GM23248 (cell line): Measurements from ENCODE around the gene GPHN. TPM values are rescaled to one million over a fixed set of nuclear protein-coding genes. Genes with fewer than 3 reads are reported as not detected.

Experiments used
- DNase-seq: peaks from one replicate; pipeline ENCODE4 v3.0.0-alpha.2; 2015
- H2AFZ ChIP-seq: fragments of 200-600 bp; sonication (generic); 2 replicates; pipeline ENCODE4 v1.6.1; 2016; ENCODE audit warnings: antibody characterized with exemption
- H3F3A ChIP-seq: fragments of 200-600 bp; sonication (generic); 2 replicates; pipeline ENCODE4 v1.6.1; 2016; ENCODE audit warnings: mild to moderate bottlenecking, antibody characterized with exemption, mixed run types; ENCODE audit not compliant: insufficient read depth
- H3K27ac ChIP-seq: fragments of 200-600 bp; sonication (generic); 2 replicates; pipeline ENCODE4 v1.5.1; 2016; ENCODE audit warnings: mild to moderate bottlenecking
- H3K27me3 ChIP-seq: fragments of 200-600 bp; sonication (generic); replicated peaks from 2 replicates; pipeline ENCODE4 v1.6.1; 2016; ENCODE audit warnings: mild to moderate bottlenecking; ENCODE audit not compliant: insufficient read depth
- H3K36me3 ChIP-seq: fragments of 200-600 bp; sonication (generic); 2 replicates; pipeline ENCODE4 v1.6.1; 2016; ENCODE audit warnings: low read depth, mild to moderate bottlenecking
- H3K4me1 ChIP-seq: fragments of 200-600 bp; sonication (generic); 2 replicates; pipeline ENCODE4 v1.6.1; 2016; ENCODE audit warnings: mild to moderate bottlenecking; ENCODE audit not compliant: insufficient read depth
- H3K4me2 ChIP-seq: fragments of 200-600 bp; sonication (generic); one replicate; pipeline ENCODE4 v1.6.1; 2016; ENCODE audit warnings: mild to moderate bottlenecking; ENCODE audit not compliant: unreplicated experiment
- H3K4me3 ChIP-seq: fragments of 200-600 bp; sonication (generic); 2 replicates; pipeline ENCODE4 v1.5.1; 2016; ENCODE audit warnings: mild to moderate bottlenecking
- H3K79me2 ChIP-seq: fragments of 200-600 bp; sonication (generic); 2 replicates; pipeline ENCODE4 v1.6.1; 2016; ENCODE audit warnings: mild to moderate bottlenecking; ENCODE audit not compliant: insufficient read depth
- H3K9ac ChIP-seq: fragments of 200-600 bp; sonication (generic); 2 replicates; pipeline ENCODE4 v1.6.1; 2016; ENCODE audit warnings: mild to moderate bottlenecking
- H3K9me2 ChIP-seq: fragments of 200-600 bp; sonication (generic); 2 replicates; pipeline ENCODE4 v1.6.1; 2016; ENCODE audit warnings: mixed run types, mild to moderate bottlenecking, moderate library complexity; ENCODE audit not compliant: insufficient read depth
- H3K9me3 ChIP-seq: fragments of 200-600 bp; sonication (generic); one replicate; pipeline ENCODE4 v1.6.1; 2017; ENCODE audit warnings: low read depth
- H4K20me1 ChIP-seq: fragments of 200-600 bp; sonication (generic); 2 replicates; pipeline ENCODE4 v1.6.0; 2016; ENCODE audit not compliant: insufficient read depth
- EZH2 ChIP-seq: fragments of 200-600 bp; sonication (generic); IDR thresholded peaks from 2 replicates; pipeline ENCODE4 v1.6.1; 2018; ENCODE audit warnings: antibody characterized with exemption, mild to moderate bottlenecking; ENCODE audit not compliant: insufficient read depth, poor library complexity, severe bottlenecking
- EZH2phosphoT487 ChIP-seq: fragments of 200-600 bp; sonication (generic); IDR thresholded peaks from 2 replicates; pipeline ENCODE4 v1.6.1; 2018; ENCODE audit warnings: antibody characterized with exemption, moderate library complexity, mild to moderate bottlenecking, low read depth; ENCODE audit not compliant: insufficient read depth
- WGBS, 2 experiments: methylation state at CpG; one replicate each; pipeline ENCODE4 v1.1.6; 2015 to 2017; ENCODE audit warnings: low lambda C conversion rate in 2 of 2, low coverage in 1 of 2; ENCODE audit errors: missing lambda C conversion rate in 2 of 2; 5-methylcytosine and 5-hydroxymethylcytosine counted together
- in situ Hi-C: fragments of 300-500 bp; cut with MboI; formaldehyde crosslinking; loops from 2 replicates; pipeline ENCODE4 v1.15.0; 2020
- polyA plus RNA-seq: library from polyadenylated mRNA; unstranded; fragments of >200 nt; fragmentation: Nextera tagmentation; extraction: Ambion mirVana; gene quantifications from 2 replicates; pipeline ENCODE4 v1.2.1, GENCODE V29; 2016
- total RNA-seq: library from RNA; depleted of rRNA; stranded (reverse); fragments of >200 nt; shearing (Covaris generic); gene quantifications from 2 replicates; pipeline ENCODE4 v1.2.3, GENCODE V29; 2014

Gene GPHN
- total and polyA plus RNA-seq, 2 experiments from 2014 or later: 7.6 to 9.3 TPM

DNA sequence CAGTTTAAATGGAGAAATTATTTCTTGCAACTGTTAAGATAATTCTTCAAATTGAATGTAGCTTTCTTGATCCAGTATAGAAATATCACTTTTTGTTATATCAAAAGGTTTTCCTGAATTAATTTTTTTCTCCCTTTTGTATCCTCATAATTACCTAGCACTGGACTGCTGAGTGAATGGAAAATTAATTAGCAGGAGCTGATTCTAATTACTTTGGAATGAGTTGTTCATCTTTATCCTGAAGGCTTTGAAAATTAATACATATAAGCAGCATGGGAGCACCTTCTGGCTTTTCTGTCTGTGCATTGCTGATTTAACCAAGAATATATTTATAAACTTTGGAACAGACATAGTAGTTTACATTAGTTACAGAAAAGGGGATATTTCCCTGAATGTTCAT lies 373.6 kb downstream of the GPHN start:
- no peaks in the 10 kb centered on the region for H3K79me2 ChIP-seq
- no peak for DNase-seq
- no peaks in the 10 kb centered on the region for H3F3A ChIP-seq
- H3K27ac ChIP-seq: no peak overlapping the region
- TF ChIP-seq EZH2 (no peak), EZH2phosphoT487 (no peak)
- H3K9me2 ChIP-seq: no peaks in the 10 kb centered on the region
- H3K4me3 ChIP-seq: no peak overlapping the region
- no peak overlapping the region for H3K4me2 ChIP-seq
- no peak overlapping the region for H2AFZ ChIP-seq
- in situ Hi-C loops: no loop called here
- H3K27me3 ChIP-seq: no peaks in the 10 kb centered on the region
- H3K4me1 ChIP-seq: no peaks in the 10 kb centered on the region
- H3K9ac ChIP-seq: no peak overlapping the region
- H4K20me1 ChIP-seq: no peaks in the 10 kb centered on the region
- H3K9me3 ChIP-seq: no peaks in the 10 kb centered on the region
- no peaks in the 10 kb centered on the region for H3K36me3 ChIP-seq

GRCh38 chr14:66884149-66884548 lies 376.2 kb downstream of the GPHN start:
- H4K20me1 ChIP-seq: no peaks in the 10 kb centered on the region
- no peaks in the 10 kb centered on the region for H3K9me2 ChIP-seq
- in situ Hi-C loops: no loop called here
- no peaks in the 10 kb centered on the region for H3F3A ChIP-seq
- TF ChIP-seq EZH2phosphoT487: no peak
- no peak for TF ChIP-seq EZH2
- no peak overlapping the region for H3K4me3 ChIP-seq
- no peak overlapping the region for H3K27ac ChIP-seq
- no peaks in the 10 kb centered on the region for H3K79me2 ChIP-seq
- H3K9me3 ChIP-seq: no peaks in the 10 kb centered on the region
- no peaks in the 10 kb centered on the region for H3K27me3 ChIP-seq
- H2AFZ ChIP-seq: no peak overlapping the region
- H3K4me1 ChIP-seq: no peaks in the 10 kb centered on the region
- WGBS, 2 experiments: 96 to 98% methylated on average over 2 of the region's 2 CpGs
- no peak for DNase-seq
- H3K36me3 ChIP-seq: no peaks in the 10 kb centered on the region
- no peak overlapping the region for H3K4me2 ChIP-seq
- no peak overlapping the region for H3K9ac ChIP-seq

DNA sequence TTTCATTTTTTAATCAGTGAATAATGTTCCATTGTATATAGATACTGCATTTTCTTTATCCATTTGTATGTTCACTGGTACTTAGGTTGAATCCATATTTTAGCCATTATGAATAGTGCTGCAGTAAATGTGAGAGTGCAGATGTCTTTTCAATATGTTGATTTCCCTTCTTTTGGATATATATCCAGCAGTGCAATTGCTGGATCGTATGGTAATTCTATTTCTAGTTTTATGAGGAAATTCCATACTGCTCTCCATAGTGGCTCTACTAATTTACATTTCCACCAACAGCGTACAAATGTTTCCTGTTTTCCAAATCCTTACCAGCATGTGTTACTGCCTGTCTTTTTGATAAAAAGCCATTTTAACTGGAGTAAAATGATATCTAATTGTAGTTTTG lies 392.8 kb downstream of the GPHN start:
- Histone ChIP-seq H3K4me1 (no peaks in the 10 kb centered on the region), H3K9ac (no peak overlapping the region), H2AFZ (no peak overlapping the region), H3K9me3 (no peaks in the 10 kb centered on the region), H3K9me2 (no peaks in the 10 kb centered on the region), H3K36me3 (no peaks in the 10 kb centered on the region), H3K4me3 (no peak overlapping the region), H3K4me2 (no peak overlapping the region), H3F3A (no peaks in the 10 kb centered on the region), H3K27me3 (no peaks in the 10 kb centered on the region), H3K79me2 (no peaks in the 10 kb centered on the region), H3K27ac (no peak overlapping the region), H4K20me1 (no peaks in the 10 kb centered on the region)
- WGBS, 2 experiments: 32 to 35% methylated on average over 2 of the region's 2 CpGs
- DNase-seq: no peak
- TF ChIP-seq EZH2 (no peak), EZH2phosphoT487 (no peak)
- in situ Hi-C loops: no loop called here

GRCh38 chr14:66910311-66910840 lies 402.4 kb downstream of the GPHN start:
- WGBS, 2 experiments: 93 to 96% methylated on average over 1 of the region's 1 CpG

GRCh38 chr14:66916421-66916820 lies 408.5 kb downstream of the GPHN start:
- Histone ChIP-seq H3K4me3 (no peak overlapping the region), H3K27me3 (no peaks in the 10 kb centered on the region), H3K27ac (no peak overlapping the region), H3K9ac (no peak overlapping the region), H3K36me3 (no peaks in the 10 kb centered on the region), H3K9me2 (no peaks in the 10 kb centered on the region), H4K20me1 (no peaks in the 10 kb centered on the region), H2AFZ (no peak overlapping the region), H3K9me3 (no peaks in the 10 kb centered on the region), H3K79me2 (no peaks in the 10 kb centered on the region), H3K4me2 (no peak overlapping the region), H3F3A (no peaks in the 10 kb centered on the region), H3K4me1 (no peaks in the 10 kb centered on the region)
- 95 to 100% methylated on average over 1 of the region's 1 CpG for WGBS, 2 experiments
- no peak for DNase-seq
- in situ Hi-C loops: no loop called here
- no peak for TF ChIP-seq EZH2phosphoT487
- no peak for TF ChIP-seq EZH2

More at GRCh38 chr14:66910311-66910840, 402.4 kb downstream of the GPHN start:
- H3K9me3 ChIP-seq: no peaks in the 10 kb centered on the region
- no peaks in the 10 kb centered on the region for H4K20me1 ChIP-seq
- H3K27me3 ChIP-seq: no peaks in the 10 kb centered on the region
- in situ Hi-C loops: no loop called here
- H3K79me2 ChIP-seq: no peaks in the 10 kb centered on the region
- H3F3A ChIP-seq: no peaks in the 10 kb centered on the region
- peak; percentile 16 for DNase-seq
- H3K36me3 ChIP-seq: no peaks in the 10 kb centered on the region
- no peak overlapping the region for H2AFZ ChIP-seq
- no peak overlapping the region for H3K27ac ChIP-seq
- TF ChIP-seq EZH2phosphoT487 (no peak), EZH2 (no peak)
- no peaks in the 10 kb centered on the region for H3K9me2 ChIP-seq
- no peaks in the 10 kb centered on the region for H3K4me1 ChIP-seq
- H3K4me3 ChIP-seq: no peak overlapping the region
- H3K9ac ChIP-seq: no peak overlapping the region
- H3K4me2 ChIP-seq: no peak overlapping the region
